GM19351 (cell line): ENCODE results near the gene HNRNPAB.
A peak's percentile ranks its signal among the peaks of the same experiment; 100 is the strongest.

Experiments used
- ATAC-seq: cut with Tn5 transposase; IDR thresholded peaks from one replicate; pipeline ENCODE4 v1.9.1; 2021; ENCODE audit warnings: mild to moderate bottlenecking, moderate library complexity; ENCODE audit not compliant: unreplicated experiment

Gene HNRNPAB

GRCh38 chr5:178204182-178204934, at the start of gene HNRNPAB:
Gene HNRNPAB (plus strand): TSS chr5:178204533. CDS start chr5:178204838, 305 bp downstream.
- peak; percentile 76 for ATAC-seq

- ATAC-seq: no peak
Observed at GRCh38 chr5:178155065-178155464, 49.3 kb upstream of the HNRNPAB start.

DNA sequence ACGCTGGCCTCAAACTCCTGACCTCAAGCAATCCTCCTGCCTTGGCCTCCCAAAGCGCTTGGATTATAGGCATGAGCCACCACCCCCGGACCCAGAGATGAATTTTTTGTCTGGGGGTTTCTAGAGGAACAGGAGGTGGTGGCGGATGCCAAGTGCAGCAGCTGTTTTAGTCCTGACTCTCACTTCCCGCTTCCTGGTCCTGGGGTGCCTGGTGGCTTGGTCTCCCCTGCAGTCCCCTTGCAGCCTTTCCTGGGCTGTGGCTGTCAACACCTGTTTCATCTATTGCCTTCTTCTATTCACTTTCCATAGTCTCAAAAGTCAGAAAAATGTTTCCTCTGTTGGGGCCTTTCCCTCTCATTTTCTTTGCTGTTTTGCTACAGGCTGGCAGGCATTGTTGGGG, 44.2 kb upstream of the HNRNPAB start:
- ATAC-seq: no peak

GRCh38 chr5:178162481-178162880, 41.9 kb upstream of the HNRNPAB start:
- ATAC-seq: no peak

DNA sequence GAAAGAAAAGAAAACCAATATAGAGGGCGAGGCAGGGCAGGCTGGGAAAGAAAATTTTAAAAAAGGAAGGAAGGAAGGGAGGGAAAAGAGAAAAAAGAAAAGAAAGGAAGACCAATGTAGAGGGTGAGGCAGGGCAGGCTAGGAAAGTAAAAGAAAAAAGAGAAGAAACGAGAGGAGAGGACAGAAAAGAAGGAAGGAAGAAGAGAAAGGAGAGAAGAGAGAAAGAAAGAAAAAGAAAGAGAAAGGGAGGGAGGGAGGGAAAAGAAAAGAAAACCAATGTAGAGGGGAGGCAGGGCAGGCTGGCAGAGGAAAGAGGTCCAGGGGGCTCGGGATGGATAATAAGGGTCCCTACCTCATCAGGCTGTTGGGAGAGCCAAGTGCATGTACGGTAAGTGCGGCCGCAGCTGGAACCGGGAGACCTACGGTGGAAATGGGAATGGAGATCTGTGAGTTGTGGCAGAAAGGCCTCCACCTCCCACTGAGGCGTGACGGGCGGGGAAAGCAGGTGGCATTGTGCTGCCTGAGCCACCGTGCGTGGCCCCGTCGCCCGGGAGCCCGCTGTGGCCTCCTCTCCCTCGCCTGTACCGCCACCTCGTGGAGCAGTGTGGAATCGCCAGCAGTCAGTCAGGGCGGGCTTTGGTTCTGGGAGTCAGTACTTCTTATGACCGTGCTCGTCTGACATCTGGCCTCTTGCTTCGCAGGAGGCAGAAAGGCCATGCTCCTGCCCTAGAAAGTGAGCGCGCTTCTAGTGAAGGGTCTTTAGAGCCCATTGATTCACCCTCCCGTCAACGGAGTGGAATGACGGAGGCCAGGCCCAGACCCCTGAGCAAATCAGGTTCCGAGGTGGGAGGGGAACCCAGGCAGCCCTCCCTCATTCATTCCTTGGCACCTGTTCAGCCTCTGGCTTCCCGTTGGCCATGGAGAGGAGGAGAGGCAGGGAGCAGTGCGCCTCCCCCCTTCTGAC, 40.3 kb upstream of the HNRNPAB start:
- peak; percentile 97 for ATAC-seq

- ATAC-seq: no peak
Observed at GRCh38 chr5:178165581-178165980, 38.8 kb upstream of the HNRNPAB start.

DNA sequence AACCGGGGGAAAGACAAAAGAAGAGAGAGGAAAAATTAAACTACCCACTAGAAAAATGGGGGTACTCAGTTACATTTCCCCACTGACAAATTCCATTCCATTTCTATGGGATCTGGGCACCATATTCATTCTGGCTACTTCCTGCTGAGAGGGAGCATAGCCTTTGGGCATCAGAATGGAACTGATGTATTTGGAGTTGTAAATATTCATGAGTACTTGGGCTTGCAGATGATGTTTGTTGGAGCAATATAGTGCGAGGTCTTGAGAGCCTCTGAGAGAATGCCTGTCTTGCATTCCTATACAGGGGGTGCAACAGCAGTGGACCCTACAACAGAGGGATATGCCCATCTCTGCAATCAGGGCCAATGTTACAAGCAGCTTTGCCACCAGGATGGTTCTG, 33.9 kb upstream of the HNRNPAB start:
- no peak for ATAC-seq

GRCh38 chr5:178174456-178174855, 29.9 kb upstream of the HNRNPAB start:
- ATAC-seq: no peak

DNA sequence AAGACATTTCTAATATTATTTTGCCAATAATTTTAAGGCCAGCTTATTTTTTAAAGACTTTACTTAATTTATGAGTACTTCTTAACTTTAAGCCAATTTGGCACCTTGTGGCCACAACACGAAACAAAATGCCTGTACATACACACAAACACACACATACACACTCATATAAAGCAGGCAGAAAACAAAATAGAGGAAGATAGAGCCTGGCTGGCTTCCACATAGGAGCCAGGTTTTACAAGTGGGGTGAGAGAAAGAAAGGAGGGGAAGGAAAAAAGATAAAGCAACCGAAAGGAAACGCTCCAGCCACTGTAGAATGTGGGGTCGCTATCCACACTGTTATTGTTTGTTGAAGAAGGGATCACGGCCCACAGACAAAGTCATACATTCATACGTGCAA, 27.5 kb upstream of the HNRNPAB start:
- no peak for ATAC-seq

DNA sequence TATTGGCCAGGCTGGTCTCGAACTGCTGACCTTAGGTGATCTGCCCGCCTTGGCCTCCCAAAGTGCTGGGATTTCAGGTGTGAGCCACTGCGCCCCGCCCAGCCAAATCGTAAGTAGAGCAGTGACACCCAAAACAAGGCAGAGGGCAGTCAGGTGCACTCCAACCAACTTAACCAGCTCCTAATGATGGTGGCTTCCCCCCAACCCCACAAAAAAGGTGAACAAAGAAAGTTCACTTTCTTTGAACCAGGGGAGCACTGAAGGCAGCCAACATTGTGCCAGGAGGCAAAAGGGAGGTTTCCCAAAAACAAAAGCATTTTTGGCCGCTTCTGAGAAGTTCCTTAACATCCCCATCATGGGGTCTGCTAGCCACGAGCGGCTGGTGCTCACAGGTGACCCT, 26.8 kb upstream of the HNRNPAB start:
- ATAC-seq: no peak

DNA sequence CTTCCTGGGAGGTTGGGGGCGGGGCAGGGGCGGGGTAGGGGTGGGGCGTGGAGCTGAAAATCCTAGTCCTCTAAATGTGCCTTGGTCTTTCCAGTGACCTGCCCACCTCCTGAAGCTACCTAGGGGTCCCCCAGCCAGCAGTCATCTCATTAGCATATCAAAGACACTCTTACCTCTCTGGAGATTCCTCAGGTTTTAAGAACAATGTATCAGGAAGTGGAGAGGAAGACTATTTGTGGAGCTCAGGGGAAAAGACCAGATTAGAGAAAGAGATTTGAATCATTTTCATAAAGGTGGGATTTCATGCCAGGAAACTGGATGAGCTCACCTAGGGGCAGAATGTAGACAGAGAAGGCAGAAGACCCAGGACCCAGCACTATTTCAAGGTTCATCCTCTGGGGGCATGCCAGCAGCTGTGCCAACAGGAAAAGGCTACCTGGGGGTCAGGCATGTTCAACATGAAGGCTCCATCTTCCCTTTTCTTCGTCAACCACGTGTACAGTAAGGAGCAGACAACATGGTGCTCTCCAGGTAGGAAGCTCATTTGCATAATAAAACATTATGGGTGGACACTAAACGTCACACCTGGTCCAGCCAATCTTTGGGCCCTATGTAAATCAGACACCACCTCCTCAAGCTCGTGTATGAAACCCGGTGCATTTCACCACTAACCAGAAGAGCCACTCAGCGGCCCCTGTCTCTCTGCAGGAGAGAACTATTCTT, 24.0 kb upstream of the HNRNPAB start:
- no peak for ATAC-seq

- ATAC-seq: no peak
Observed at GRCh38 chr5:178182158-178182876, 22.0 kb upstream of the HNRNPAB start.

DNA sequence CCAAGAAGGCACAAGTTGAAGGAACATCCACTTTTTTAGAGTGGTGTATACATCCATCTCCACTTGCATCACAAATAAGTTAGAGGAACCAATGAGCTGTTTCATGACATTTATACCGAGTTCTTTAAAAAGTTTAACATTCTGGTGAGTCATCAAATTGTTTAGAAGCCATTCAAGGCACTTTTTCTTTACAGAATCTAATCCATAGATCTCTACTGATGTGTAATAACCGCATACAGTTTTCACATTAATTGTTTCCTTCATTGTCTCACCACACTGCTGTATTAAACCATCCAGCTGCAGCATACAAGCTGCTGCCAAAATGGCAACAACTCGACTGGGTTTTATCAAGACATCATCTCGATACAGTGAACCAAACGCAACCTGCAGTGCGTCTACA, 17.9 kb upstream of the HNRNPAB start:
- ATAC-seq: no peak

DNA sequence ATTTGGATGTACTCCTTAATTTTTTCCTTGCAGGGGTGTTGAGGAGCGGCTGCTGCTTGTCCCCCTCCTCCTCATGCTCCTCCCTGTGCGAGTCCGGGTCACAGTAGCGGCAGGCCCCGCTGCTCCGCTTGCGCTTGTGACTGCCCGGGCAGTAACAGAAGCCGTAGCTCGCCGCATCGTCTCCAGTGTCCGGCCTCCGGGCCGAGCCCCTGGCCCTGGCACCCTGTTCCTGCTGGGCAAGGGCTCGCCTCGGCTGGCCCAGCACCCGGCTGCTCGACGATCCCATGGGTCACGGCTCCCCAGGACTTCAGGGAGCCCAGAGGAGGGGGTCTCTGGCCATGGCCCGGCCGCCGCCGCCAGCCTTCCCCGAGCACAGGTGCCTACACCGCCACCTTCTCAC, 17.3 kb upstream of the HNRNPAB start, which contains the start of gene GMCL2:
Gene GMCL2, minus strand, starts transcription at position 358 of the 400 bp plus-strand sequence. Its CDS starts 72 bp downstream, at position 286.
- no peak for ATAC-seq

GRCh38 chr5:178189433-178189832, 14.9 kb upstream of the HNRNPAB start:
- ATAC-seq: no peak

- ATAC-seq: no peak
Observed at GRCh38 chr5:178191661-178192060, 12.7 kb upstream of the HNRNPAB start.

- ATAC-seq: no peak
Observed at GRCh38 chr5:178192244-178192643, 12.1 kb upstream of the HNRNPAB start.

GRCh38 chr5:178192787-178193186, 11.5 kb upstream of the HNRNPAB start:
- ATAC-seq: no peak

DNA sequence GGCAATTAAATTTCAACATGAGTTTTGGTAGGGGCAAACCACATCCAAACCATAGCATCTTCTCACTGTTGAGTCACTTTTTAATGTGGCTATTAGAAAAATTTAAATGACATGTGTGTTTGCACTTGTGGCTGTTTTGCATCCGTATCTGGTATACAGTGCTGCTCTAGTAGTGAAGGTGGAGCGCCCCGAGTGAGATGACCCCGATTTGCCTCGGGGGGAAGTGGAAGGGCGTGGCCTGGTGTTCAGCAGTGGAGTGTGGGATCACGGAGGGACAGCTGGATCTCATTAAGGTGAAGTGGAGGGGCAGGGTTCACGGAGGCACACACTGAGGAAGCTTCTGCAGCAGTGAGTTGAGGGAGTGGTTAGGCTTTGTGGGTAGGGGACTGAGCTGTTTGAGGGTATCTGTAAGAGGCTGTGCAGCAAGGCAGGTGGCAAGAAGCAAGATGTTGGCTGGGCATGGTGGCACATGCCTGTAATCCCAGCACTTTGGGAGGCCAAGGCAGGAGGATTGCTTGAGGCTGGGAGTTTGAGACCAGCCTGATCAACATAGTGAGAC, 11.0 kb upstream of the HNRNPAB start:
- no peak for ATAC-seq

GRCh38 chr5:178194026-178194425, 10.3 kb upstream of the HNRNPAB start:
- ATAC-seq: no peak
